GM19023 (cell line): Measurements from ENCODE around the gene COBLL1.
A peak's percentile ranks its signal among the peaks of the same experiment; 100 is the strongest.

Source experiments
- ATAC-seq: cut with Tn5 transposase; IDR thresholded peaks from one replicate; pipeline ENCODE4 v1.9.1; 2021; ENCODE audit warnings: mild to moderate bottlenecking, moderate library complexity; ENCODE audit not compliant: unreplicated experiment

COBLL1 gene

DNA sequence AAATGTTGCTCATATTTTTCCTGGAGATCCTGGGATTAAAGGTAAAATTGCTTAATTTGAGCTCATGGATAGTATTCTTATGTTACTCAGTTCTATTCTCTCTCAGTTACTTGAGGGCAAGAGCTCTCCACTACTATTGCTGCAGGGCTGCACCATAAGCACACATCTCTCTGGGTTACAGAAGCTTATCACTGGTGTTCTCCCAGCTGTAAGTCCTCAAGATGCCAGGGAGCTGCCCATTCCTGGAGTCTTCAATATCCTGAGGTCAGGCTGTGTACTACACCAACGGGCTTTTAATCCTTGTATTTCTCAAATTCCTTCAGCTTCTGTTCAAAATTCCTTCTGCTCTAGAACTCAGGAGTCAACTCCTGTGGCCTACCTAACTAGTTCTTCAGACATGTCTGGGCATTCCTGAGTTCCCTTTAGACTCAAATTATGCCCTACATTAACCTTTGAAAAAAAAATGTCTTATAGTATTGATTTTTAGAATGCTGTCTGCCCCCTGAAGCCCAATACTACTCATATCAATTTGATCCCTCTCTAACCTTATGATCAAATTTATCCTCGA lies 17.7 kb upstream of the COBLL1 start:
- ATAC-seq, result no peak

GRCh38 chr2:164852086-164852485 lies 10.5 kb upstream of the COBLL1 start:
- ATAC-seq, result no peak

- ATAC-seq, result no peak
These were observed 8.6 kb upstream of the COBLL1 start for GRCh38 chr2:164850235-164850634.

DNA sequence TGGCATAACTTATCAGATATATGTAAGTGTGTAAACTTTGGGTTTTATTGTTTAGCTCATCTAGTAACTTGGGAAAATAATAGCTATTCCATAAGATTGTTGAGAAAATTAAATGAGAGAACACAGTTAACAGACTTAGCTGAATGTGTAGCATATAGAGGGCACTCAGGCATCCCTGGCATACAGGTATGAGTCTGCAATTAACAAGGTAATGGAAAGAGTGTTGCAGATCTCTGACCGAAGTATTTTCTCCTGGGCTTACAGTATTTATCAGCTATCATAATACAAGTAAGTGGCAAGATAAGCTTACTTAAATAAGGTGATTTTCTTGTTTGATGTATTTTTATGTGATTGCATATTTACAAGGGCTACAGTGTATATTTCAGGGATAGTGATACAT lies 7.9 kb upstream of the COBLL1 start:
- no peak for ATAC-seq

GRCh38 chr2:164847981-164848741 lies 6.5 kb upstream of the COBLL1 start:
- no peak for ATAC-seq

- ATAC-seq, result no peak
These were observed 5.7 kb upstream of the COBLL1 start for GRCh38 chr2:164847291-164847690.

DNA sequence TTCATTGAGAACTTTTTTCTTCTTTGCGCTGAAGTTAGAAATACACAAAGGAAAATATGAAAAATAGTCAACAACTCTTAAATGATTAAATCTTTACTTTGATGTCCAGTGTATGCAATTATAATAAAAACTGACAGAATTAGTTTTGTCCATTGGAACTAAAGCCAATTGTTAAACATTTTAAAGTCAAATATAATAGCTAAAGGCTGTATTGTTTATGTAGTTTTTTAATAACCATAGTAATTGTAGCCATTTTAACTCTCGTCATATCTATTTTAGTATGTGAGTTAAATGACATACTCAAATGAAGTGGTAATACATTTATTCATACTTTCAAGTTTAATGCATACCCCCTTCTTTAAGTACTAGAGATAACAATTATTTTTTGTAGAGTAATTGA lies 4.7 kb upstream of the COBLL1 start:
- ATAC-seq, result no peak

DNA sequence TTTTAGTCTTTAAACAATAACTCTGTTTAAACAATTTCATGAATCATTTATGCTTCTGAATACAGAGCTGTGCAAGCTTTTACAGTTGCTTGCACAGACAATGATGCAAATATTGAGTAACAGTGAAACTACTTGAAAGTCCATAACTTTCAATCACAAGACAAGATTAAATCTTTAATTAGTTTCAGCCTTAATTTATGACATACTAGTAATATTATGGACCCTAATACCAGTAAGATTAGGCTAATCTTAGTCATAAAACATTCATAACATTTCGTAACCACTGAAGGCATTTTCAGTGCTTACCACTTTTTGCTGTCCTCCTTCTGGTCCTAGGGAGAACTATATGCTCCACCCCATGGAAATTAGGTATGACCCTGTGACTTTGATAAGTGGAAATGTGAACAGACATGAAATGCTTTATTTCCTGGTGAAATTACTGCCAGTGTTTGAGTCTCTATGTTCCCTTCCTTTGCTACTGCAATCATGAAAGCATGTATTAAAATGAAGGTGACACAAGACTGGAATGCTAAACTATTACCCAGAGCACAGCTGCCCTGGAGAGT lies 1.8 kb upstream of the COBLL1 start:
- ATAC-seq, result no peak

DNA sequence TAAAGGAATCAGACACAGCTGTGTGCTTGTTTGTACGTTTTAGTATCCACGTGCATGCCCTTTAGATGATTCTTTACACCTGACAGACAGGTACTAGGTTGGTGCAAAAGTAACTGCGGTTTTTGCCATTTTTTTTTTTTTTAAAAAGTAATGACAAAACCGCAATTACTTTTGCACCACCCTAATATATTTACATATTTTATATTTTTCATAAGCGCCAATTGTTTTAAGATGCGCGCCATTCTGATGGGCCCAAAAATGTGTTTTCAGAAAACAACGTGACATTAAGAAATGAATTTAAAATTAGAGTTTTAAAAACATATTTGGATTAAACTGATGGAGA lies 972 bp upstream of the COBLL1 start:
- ATAC-seq, result no peak

GRCh38 chr2:164840930-164841718 lies 499 bp downstream of the COBLL1 start:
- ATAC-seq, result peak; percentile 56

DNA sequence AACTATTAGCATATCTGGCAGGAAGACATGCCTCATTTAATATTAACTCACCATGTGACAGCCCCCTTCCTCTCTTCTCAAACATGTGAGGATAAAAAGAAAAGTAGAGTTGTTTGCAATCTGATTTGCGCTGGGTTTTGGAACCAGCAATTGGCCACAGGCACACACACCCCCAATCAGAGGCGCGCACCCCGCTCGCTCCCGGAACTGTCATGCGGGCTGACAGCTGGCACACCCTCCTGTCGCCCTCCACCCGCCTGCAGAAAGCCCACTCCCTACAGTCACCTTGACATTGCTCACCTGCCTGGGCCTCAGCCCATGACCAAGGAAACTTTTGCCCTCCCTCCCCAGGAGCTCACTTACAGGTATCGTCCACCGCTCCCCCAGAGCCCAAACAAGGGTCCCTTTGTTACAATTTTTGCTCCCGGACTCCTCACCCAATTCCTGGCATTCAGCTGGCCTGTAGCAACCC lies 1.1 kb downstream of the COBLL1 start:
- ATAC-seq, result no peak

DNA sequence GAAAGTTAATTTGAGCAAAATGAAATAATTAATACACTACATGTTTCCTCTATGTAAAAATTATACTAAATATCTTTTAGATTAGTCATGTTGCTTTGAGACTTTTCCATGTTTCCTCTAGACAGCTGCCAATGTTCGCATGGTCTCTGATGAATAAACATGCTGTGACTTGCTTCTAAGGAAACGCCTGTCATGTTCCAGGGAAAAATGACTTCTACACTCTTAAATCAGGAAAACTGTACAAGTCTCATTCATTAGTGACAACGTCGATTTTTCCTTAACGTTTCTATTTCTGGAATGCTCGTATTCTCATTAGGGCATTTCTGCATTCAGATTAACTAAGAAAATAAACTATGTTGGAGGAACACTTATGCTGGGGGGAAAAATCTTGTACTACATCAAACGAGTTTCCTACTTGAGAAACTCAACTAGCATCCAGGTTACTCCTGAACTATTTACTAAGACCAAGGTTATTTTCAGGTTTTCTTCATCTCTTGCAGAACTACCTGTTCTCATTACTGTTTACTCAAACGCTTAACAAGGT lies 1.6 kb downstream of the COBLL1 start:
- ATAC-seq, result no peak

DNA sequence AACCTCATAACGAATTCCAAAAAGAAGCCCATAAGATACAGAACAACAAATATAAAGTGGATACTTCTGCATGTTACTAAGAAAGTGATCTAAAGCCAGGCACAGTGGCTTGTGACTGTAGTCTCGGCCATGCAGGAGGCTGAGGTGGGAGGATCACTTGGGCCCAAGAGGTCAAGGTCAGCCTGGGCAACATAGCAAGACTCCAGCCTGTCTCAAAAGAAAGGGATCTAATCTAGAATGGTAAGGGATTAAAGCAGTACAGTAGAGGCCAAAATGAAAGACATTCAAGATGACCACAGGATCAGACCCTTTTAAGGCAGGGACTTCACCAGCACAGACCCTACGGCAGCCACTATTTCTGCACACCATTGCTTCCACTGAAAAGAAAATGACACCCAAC lies 3.8 kb downstream of the COBLL1 start:
- no peak for ATAC-seq

DNA sequence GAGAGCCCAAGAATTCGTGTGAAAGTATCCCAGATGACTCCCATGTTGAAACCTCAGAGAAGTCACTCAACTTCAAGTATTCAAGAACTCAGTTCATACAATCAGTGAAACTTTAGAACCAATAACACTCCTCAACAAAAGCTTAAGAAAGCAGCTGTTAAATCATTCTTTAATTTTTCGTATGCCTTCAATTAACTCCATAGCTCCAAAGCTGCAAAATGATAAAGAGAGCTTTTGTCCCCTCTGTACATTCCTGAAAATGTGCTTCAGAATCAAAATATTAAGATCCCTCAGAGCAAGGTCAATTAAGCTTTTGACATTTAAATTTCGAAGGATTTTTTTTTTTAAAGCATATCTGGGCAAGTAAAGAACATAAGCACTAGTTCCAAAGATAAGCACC lies 4.7 kb downstream of the COBLL1 start:
- no peak for ATAC-seq

DNA sequence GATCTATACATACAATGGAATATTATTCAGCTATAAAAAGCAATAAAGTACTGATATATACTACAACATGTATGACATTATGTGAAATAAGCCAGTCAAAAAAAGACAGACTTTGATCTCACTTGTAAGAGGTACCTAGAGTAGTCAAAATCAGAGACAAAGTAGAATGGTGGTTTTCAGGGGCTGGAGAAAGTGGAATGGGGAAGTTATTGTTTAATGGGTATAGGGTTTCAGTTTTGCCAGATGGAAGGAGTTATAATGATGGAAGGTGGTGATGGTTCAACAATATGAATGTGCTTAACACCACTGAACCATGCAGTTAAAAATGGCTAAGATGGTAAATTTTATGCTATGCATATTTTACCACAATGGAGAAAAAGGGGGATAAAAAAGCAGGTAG lies 6.3 kb downstream of the COBLL1 start:
- no peak for ATAC-seq

DNA sequence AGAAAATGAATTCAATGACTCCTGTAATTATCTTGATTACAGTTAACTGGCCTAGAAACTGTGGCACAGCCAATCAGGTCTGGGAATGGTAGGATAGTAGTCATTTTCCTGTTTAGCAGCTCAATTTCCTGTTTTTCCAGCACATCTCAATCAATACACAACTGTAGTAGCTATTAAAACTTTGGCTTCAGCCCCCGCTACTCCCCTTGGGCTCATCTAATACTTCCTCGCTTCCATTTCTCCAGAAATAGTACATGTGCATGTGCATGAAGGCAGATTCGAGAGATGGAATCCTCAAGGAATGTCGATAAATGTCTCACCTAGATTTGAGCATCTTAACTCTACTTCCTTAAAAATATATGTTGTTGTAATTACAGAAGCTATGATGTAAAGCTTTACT lies 9.7 kb downstream of the COBLL1 start:
- ATAC-seq, result no peak

GRCh38 chr2:164831180-164831579 lies 10.4 kb downstream of the COBLL1 start:
- ATAC-seq, result no peak

DNA sequence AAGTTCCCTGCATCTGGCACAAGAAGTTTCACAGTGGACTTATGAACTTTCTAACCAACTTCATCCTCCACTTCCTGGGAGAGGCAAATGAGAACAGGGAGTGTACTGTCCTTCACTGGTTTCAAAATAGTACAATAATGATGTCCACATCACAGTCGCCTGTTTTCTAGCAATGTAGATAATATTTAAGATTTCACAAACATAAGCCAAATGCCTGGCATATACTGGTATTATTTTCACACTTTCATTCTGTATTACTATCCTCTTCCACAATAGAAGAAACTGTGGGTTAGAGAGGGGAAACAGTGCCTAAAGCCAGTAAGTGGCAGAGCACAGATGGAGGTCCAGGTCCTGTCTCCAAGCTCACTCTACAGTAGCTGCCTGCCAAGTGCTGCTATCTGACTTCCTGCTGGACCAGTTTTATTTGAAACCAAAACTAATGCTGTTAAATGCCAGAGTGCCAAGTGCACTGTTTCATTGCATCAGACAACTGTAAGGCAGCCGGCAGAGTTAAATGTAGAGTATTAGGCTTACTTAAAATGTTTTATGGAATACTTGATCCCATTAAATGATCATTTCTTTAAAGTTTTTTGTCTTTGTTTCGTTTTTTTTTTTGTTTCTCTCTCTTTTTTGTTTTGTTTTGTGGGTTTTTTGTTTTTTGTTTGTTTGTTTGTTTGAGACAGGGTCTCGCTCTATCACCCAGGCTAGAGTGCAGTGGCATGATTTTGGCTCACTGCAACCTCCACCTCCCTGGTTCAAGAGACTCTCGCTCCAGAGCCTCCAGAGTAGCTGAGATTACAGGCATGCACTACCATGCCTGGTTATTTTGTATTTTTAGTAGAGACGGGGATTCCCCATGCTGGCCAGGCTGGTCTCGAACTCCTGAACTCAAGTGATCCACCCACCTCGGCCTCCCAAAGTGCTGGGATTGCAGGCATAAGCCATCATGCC lies 15.1 kb downstream of the COBLL1 start:
- ATAC-seq, result no peak

DNA sequence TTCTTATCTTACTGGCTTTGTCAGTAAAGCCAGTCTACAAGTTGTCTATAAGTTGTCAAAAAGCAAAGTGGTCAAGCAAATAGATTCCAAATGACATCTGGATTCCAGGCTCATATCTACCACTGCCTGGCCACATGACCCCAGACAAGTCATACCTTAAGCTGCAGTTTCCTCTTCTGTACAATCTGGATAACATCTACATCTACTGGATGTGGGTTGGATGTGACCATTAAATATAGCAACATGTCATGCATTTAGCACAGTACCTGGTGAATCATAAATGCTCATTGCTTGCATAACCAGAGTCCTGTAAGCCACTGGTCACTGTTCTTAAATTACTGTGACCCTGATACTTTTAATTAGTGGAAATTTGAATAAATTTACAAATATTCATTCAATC lies 16.8 kb downstream of the COBLL1 start:
- ATAC-seq, result no peak

- ATAC-seq, result no peak
These were observed 18.5 kb downstream of the COBLL1 start for GRCh38 chr2:164823126-164823525.
